GM23338 (cell line): Measurements from ENCODE around the gene PROCR. TPM values are rescaled to one million over a fixed set of nuclear protein-coding genes. Genes with fewer than 3 reads are reported as not detected.

ENCODE experiments used
- ATAC-seq: fragments of 200-7000 bp; cut with Tn5 transposase; 3 replicates; pipeline ENCODE4 v1.9.1; 2020
- DNase-seq: peaks from one replicate; pipeline ENCODE4 v3.0.0-alpha.2; 2015; ENCODE audit warnings: low spot score
- H2AFZ ChIP-seq: fragments of 200-600 bp; sonication (generic); 2 replicates; pipeline ENCODE4 v1.8.0; 2016; ENCODE audit warnings: antibody characterized with exemption, mild to moderate bottlenecking, moderate library complexity
- H3F3A ChIP-seq: fragments of 200-600 bp; sonication (generic); replicated peaks from 2 replicates; pipeline ENCODE4 v1.8.0; 2017; ENCODE audit warnings: antibody characterized with exemption, mixed run types, low read depth
- H3K27ac ChIP-seq: fragments of 200-600 bp; sonication (generic); 2 replicates; pipeline ENCODE4 v1.6.1; 2016; ENCODE audit warnings: low read depth
- H3K27me3 ChIP-seq: fragments of 200-600 bp; sonication (generic); 2 replicates; pipeline ENCODE4 v1.8.0; 2016; ENCODE audit warnings: mild to moderate bottlenecking, mixed run types, moderate library complexity; ENCODE audit not compliant: insufficient read depth
- H3K36me3 ChIP-seq: fragments of 200-600 bp; sonication (generic); 2 replicates; pipeline ENCODE4 v1.8.0; 2016; ENCODE audit warnings: mild to moderate bottlenecking; ENCODE audit not compliant: insufficient read depth
- H3K4me1 ChIP-seq: fragments of 200-600 bp; sonication (generic); 2 replicates; pipeline ENCODE4 v1.8.0; 2016; ENCODE audit warnings: mild to moderate bottlenecking, moderate library complexity; ENCODE audit not compliant: insufficient read depth
- H3K4me2 ChIP-seq: fragments of 200-600 bp; sonication (generic); 2 replicates; pipeline ENCODE4 v1.7.1; 2017; ENCODE audit warnings: mixed run types
- H3K4me3 ChIP-seq: fragments of 200-600 bp; sonication (generic); 2 replicates; pipeline ENCODE4 v1.6.1; 2016; ENCODE audit warnings: mixed run types
- H3K79me2 ChIP-seq: fragments of 200-600 bp; sonication (generic); replicated peaks from 2 replicates; pipeline ENCODE4 v1.8.0; 2017; ENCODE audit warnings: mild to moderate bottlenecking; ENCODE audit not compliant: insufficient read depth
- H3K9me2 ChIP-seq: fragments of 200-600 bp; sonication (generic); 2 replicates; pipeline ENCODE4 v1.8.0; 2017; ENCODE audit not compliant: insufficient read depth
- H4K20me1 ChIP-seq: fragments of 200-600 bp; sonication (generic); replicated peaks from 2 replicates; pipeline ENCODE4 v1.8.0; 2017; ENCODE audit warnings: mild to moderate bottlenecking; ENCODE audit not compliant: insufficient read depth
- H3K27ac Mint-ChIP-seq: 2 replicates; pipeline ENCODE4 v1.8.0; 2020; ENCODE audit warnings: inconsistent platforms, mild to moderate bottlenecking, moderate library complexity, mixed read lengths
- H3K27me3 Mint-ChIP-seq: 3 replicates; pipeline ENCODE4 v1.8.0; 2022; ENCODE audit warnings: low read depth, mild to moderate bottlenecking, moderate library complexity, mixed read lengths, inconsistent platforms; ENCODE audit not compliant: insufficient read depth, poor library complexity
- H3K36me3 Mint-ChIP-seq: 3 replicates; pipeline ENCODE4 v1.8.0; 2021; ENCODE audit warnings: low read depth, mild to moderate bottlenecking, inconsistent platforms, moderate library complexity, mixed read lengths
- H3K4me1 Mint-ChIP-seq: 3 replicates; pipeline ENCODE4 v1.8.0; 2020; ENCODE audit warnings: mild to moderate bottlenecking, inconsistent platforms, mixed read lengths
- H3K4me3 Mint-ChIP-seq: 3 replicates; pipeline ENCODE4 v1.8.0; 2021; ENCODE audit warnings: moderate library complexity, mild to moderate bottlenecking, inconsistent platforms, mixed read lengths
- H3K9me3 Mint-ChIP-seq: 3 replicates; pipeline ENCODE4 v1.8.0; 2020; ENCODE audit warnings: moderate library complexity, mild to moderate bottlenecking, inconsistent platforms, mixed read lengths
- CREB1 ChIP-seq: fragments of 250-450 bp; sonication (Bioruptor Pico); IDR thresholded peaks from 2 replicates; pipeline ENCODE4 v1.5.0; 2020; ENCODE audit warnings: low read depth, mild to moderate bottlenecking, moderate library complexity
- CTCF ChIP-seq, 2 experiments: fragments of 200-600 bp in 1 of 2; sonication (generic) in 1 of 2; conservative IDR thresholded peaks; 2 replicates each; pipeline versions ENCODE4 v1.5.1 to v1.6.1; 2016 to 2017; ENCODE audit warnings: antibody characterized with exemption in 2 of 2, low read depth in 2 of 2, mild to moderate bottlenecking in 2 of 2, moderate library complexity in 1 of 2
- ETS1 ChIP-seq: IDR thresholded peaks from 2 replicates; pipeline ENCODE4 v1.6.1; 2016; ENCODE audit warnings: antibody characterized with exemption
- EZH2 ChIP-seq: fragments of 200-600 bp; sonication (generic); IDR thresholded peaks from one replicate; pipeline ENCODE4 v1.8.0; 2017; ENCODE audit warnings: antibody characterized with exemption, mild to moderate bottlenecking, low read depth; ENCODE audit not compliant: unreplicated experiment
- EZH2phosphoT487 ChIP-seq: fragments of 200-600 bp; sonication (generic); IDR thresholded peaks from one replicate; pipeline ENCODE4 v1.8.1; 2018; ENCODE audit warnings: antibody characterized with exemption; ENCODE audit not compliant: unreplicated experiment
- JUNB ChIP-seq: IDR thresholded peaks from one replicate; pipeline ENCODE4 v1.6.1; 2016; ENCODE audit warnings: antibody characterized with exemption; ENCODE audit not compliant: unreplicated experiment
- NANOG ChIP-seq: IDR thresholded peaks from 2 replicates; pipeline ENCODE4 v1.6.1; 2016; ENCODE audit warnings: antibody characterized with exemption, borderline replicate concordance
- POLR2AphosphoS5 ChIP-seq: IDR thresholded peaks from 2 replicates; pipeline ENCODE4 v1.6.1; 2016; ENCODE audit warnings: antibody characterized with exemption, low read depth
- STAT1 ChIP-seq: IDR thresholded peaks from one replicate; pipeline ENCODE4 v1.6.1; 2016; ENCODE audit warnings: antibody characterized with exemption; ENCODE audit not compliant: unreplicated experiment
- ZNF114 ChIP-seq: fragments of 250-450 bp; sonication (Bioruptor Pico); IDR thresholded peaks from 2 replicates; pipeline ENCODE4 v1.5.0; 2020; ENCODE audit warnings: mild to moderate bottlenecking, moderate library complexity
- ZNF331 ChIP-seq: fragments of 250-450 bp; sonication (Bioruptor Pico); IDR thresholded peaks from 2 replicates; pipeline ENCODE4 v1.5.0; 2020; ENCODE audit warnings: low read depth, mild to moderate bottlenecking, moderate library complexity
- ZNF462 ChIP-seq: fragments of 250-450 bp; sonication (Bioruptor Pico); IDR thresholded peaks from 2 replicates; pipeline ENCODE4 v1.5.0; 2020; ENCODE audit warnings: mild to moderate bottlenecking, moderate library complexity
- polyA plus RNA-seq: library from polyadenylated mRNA; unstranded; fragments of >200 nt; fragmentation: Nextera tagmentation; extraction: Ambion mirVana; gene quantifications from 2 replicates; pipeline ENCODE4 v1.2.1, GENCODE V29; 2016
- total RNA-seq: library from RNA; depleted of rRNA; stranded (reverse); fragments of >200 nt; shearing (Covaris generic); gene quantifications from 2 replicates; pipeline ENCODE4 v1.2.3, GENCODE V29; 2014
- TF ChIP-seq, protein P1 (sequence below): IDR thresholded peaks from one replicate; pipeline ENCODE4 v1.6.1; 2018; ENCODE audit warnings: antibody characterized with exemption; ENCODE audit not compliant: unreplicated experiment

The PROCR gene
- total and polyA plus RNA-seq, 2 experiments from 2014 or later, result 32.9 to 36.1 TPM

- H3K36me3 ChIP-seq, result peaks cover 6% of the 10 kb centered on the region; the same call in 1 of the 2 replicates
- H3K9me3 Mint-ChIP-seq, result no peaks in the 10 kb centered on the region
Measured at GRCh38 chr20:35131934-35132333, 39.9 kb upstream of the PROCR start.

More at GRCh38 chr20:35131934-35132333, 39.9 kb upstream of the PROCR start:
- no peak overlapping the region for H3K27ac Mint-ChIP-seq
- Histone ChIP-seq H4K20me1 (no peaks in the 10 kb centered on the region), H3K4me3 (no peak overlapping the region), H3K79me2 (no peaks in the 10 kb centered on the region), H3K27ac (no peak overlapping the region), H3K27me3 (no peaks in the 10 kb centered on the region), H2AFZ (no peak overlapping the region), H3K4me1 (no peaks in the 10 kb centered on the region), H3K4me2 (no peak overlapping the region), H3F3A (no peaks in the 10 kb centered on the region), H3K9me2 (no peaks in the 10 kb centered on the region)
- no peak overlapping the region for H3K4me3 Mint-ChIP-seq
- peaks cover 14% of the 10 kb centered on the region for H3K36me3 Mint-ChIP-seq
- peaks cover 2% of the 10 kb centered on the region for H3K27me3 Mint-ChIP-seq
- ATAC-seq (no peak), DNase-seq (no peak)
- TF ChIP-seq STAT1 (no peak), JUNB (no peak), CTCF (conservative IDR thresholded peaks at IDR 0.05; ENCODE audit: low read depth in 2 of 2) (no peak), POLR2AphosphoS5 (no peak), ZNF331 (CRISPR knock-in tag) (no peak), CREB1 (CRISPR knock-in tag) (no peak), EZH2phosphoT487 (no peak), ZNF462 (CRISPR knock-in tag) (no peak), ETS1 (no peak), EZH2 (no peak), NANOG (no peak), ZNF114 (CRISPR knock-in tag) (no peak)
- TF ChIP-seq, protein P1, sequence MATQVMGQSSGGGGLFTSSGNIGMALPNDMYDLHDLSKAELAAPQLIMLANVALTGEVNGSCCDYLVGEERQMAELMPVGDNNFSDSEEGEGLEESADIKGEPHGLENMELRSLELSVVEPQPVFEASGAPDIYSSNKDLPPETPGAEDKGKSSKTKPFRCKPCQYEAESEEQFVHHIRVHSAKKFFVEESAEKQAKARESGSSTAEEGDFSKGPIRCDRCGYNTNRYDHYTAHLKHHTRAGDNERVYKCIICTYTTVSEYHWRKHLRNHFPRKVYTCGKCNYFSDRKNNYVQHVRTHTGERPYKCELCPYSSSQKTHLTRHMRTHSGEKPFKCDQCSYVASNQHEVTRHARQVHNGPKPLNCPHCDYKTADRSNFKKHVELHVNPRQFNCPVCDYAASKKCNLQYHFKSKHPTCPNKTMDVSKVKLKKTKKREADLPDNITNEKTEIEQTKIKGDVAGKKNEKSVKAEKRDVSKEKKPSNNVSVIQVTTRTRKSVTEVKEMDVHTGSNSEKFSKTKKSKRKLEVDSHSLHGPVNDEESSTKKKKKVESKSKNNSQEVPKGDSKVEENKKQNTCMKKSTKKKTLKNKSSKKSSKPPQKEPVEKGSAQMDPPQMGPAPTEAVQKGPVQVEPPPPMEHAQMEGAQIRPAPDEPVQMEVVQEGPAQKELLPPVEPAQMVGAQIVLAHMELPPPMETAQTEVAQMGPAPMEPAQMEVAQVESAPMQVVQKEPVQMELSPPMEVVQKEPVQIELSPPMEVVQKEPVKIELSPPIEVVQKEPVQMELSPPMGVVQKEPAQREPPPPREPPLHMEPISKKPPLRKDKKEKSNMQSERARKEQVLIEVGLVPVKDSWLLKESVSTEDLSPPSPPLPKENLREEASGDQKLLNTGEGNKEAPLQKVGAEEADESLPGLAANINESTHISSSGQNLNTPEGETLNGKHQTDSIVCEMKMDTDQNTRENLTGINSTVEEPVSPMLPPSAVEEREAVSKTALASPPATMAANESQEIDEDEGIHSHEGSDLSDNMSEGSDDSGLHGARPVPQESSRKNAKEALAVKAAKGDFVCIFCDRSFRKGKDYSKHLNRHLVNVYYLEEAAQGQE, result no peak
- H3K4me1 Mint-ChIP-seq, result no peaks in the 10 kb centered on the region
